ENCODE measurements around the gene IL10. TPM values are rescaled to one million over a fixed set of nuclear protein-coding genes. Genes with fewer than 3 reads are reported as not detected.

IL10 gene
- total and polyA plus RNA-seq, 8 donors = 0.29 to 7.2 (median 1.5) TPM; not detected in 2

- no peak overlapping the region for H3K4me3 ChIP-seq
- no peak overlapping the region for H3K27ac ChIP-seq
- intact Hi-C loops (cut with DNase I; ENCODE audit: low total_unique reads) = no loop called here
- no peaks in the 10 kb centered on the region for H3K27me3 ChIP-seq
- no peaks in the 10 kb centered on the region for H3K36me3 ChIP-seq
- TF ChIP-seq, protein P1, sequence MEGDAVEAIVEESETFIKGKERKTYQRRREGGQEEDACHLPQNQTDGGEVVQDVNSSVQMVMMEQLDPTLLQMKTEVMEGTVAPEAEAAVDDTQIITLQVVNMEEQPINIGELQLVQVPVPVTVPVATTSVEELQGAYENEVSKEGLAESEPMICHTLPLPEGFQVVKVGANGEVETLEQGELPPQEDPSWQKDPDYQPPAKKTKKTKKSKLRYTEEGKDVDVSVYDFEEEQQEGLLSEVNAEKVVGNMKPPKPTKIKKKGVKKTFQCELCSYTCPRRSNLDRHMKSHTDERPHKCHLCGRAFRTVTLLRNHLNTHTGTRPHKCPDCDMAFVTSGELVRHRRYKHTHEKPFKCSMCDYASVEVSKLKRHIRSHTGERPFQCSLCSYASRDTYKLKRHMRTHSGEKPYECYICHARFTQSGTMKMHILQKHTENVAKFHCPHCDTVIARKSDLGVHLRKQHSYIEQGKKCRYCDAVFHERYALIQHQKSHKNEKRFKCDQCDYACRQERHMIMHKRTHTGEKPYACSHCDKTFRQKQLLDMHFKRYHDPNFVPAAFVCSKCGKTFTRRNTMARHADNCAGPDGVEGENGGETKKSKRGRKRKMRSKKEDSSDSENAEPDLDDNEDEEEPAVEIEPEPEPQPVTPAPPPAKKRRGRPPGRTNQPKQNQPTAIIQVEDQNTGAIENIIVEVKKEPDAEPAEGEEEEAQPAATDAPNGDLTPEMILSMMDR (IDR thresholded peaks at IDR 0.05) = no peak
- TF ChIP-seq POLR2AphosphoS5 (IDR thresholded peaks at IDR 0.05) = no peak
- TF ChIP-seq POLR2A (IDR thresholded peaks at IDR 0.05) = no peak
- TF ChIP-seq EP300 (IDR thresholded peaks at IDR 0.05) = no peak
- WGBS, 5 donors = 85 to 91% (median 87%) methylated on average over 3 of the region's 3 CpGs
- H3K9me3 ChIP-seq = peaks cover 0 to 5% (median 2%) of the 10 kb centered on the region in 4 donors
- no peaks in the 10 kb centered on the region for H3K4me1 ChIP-seq
- DNase-seq = no peak
These were observed 19.2 kb downstream of the IL10 start for GRCh38 chr1:206753141-206753540.

DNA sequence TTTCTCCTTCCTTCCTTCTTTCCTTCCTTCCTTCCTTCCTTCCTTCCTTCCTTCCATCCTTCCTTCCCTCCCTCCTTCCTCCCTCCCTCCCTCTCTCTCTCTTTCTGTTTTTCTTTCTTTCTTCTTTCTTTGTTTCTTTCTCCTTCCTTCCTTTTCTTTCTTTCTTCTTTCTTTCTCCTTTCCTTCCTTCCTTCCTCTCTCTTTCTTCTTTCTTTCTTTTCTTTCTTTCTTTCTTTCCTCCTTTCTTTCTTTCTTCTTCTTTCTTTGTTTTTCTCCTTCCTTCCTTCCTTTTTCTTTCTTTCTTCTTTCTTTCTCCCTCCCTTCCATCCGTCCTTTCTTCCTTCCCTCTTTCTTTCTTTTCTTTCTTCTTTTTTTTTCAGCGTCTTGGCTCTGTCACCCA is 19.8 kb downstream of the IL10 start:
- WGBS, 5 donors = 81 to 93% (median 90%) methylated on average over 2 of the region's 2 CpGs
- no peak for TF ChIP-seq EP300 (IDR thresholded peaks at IDR 0.05)
- TF ChIP-seq POLR2AphosphoS5 (IDR thresholded peaks at IDR 0.05) = no peak
- no peak for TF ChIP-seq POLR2A (IDR thresholded peaks at IDR 0.05)
- TF ChIP-seq, protein P1 (IDR thresholded peaks at IDR 0.05) = no peak
- no peaks in the 10 kb centered on the region for H3K36me3 ChIP-seq
- intact Hi-C loops (cut with DNase I; ENCODE audit: low total_unique reads) = no loop called here
- no peak overlapping the region for H3K27ac ChIP-seq
- no peak for DNase-seq
- H3K27me3 ChIP-seq = no peaks in the 10 kb centered on the region
- H3K4me1 ChIP-seq = no peaks in the 10 kb centered on the region
- peaks cover 0 to 5% (median 2%) of the 10 kb centered on the region in 4 donors for H3K9me3 ChIP-seq
- H3K4me3 ChIP-seq = no peak overlapping the region

DNA sequence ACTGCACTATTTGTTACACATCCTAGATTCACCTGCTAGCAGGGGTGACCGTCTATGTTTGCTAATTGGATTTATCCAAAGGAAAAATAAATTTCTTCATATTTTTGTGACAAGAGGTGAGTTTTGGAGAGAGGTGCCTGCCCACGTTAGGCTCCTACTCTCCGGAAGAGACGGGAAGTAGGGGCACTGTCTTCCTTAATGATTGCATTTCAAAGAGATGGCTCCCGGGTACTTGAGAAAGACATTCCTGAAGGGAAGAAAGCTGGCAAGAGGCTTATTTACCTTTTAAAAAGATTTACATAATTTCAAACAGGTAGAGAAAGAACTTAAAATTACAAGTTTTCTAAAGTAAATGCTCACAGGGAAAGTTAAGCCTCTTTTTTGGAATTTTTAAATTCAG is 20.4 kb downstream of the IL10 start:
- 59 to 69% (median 61%) methylated on average over 5 of the region's 5 CpGs for WGBS, 5 donors
- Histone ChIP-seq H3K27ac (no peak overlapping the region), H3K36me3 (no peaks in the 10 kb centered on the region), H3K4me3 (no peak overlapping the region), H3K27me3 (no peaks in the 10 kb centered on the region), H3K9me3 (peaks cover 0 to 5% (median 2%) of the 10 kb centered on the region in 4 donors), H3K4me1 (no peaks in the 10 kb centered on the region)
- intact Hi-C loops (cut with DNase I; ENCODE audit: low total_unique reads) = no loop called here
- no peak for DNase-seq
- no peak for TF ChIP-seq POLR2A (IDR thresholded peaks at IDR 0.05)
- TF ChIP-seq, protein P1 (IDR thresholded peaks at IDR 0.05) = no peak
- no peak for TF ChIP-seq EP300 (IDR thresholded peaks at IDR 0.05)
- TF ChIP-seq POLR2AphosphoS5 (IDR thresholded peaks at IDR 0.05) = no peak

- no peaks in the 10 kb centered on the region for H3K4me1 ChIP-seq
- H3K4me3 ChIP-seq = no peak overlapping the region
- WGBS, 5 donors = 51 to 78% (median 66%) methylated on average over 3 of the region's 3 CpGs
- intact Hi-C loops (cut with DNase I; ENCODE audit: low total_unique reads) = no loop called here
- H3K27me3 ChIP-seq = no peaks in the 10 kb centered on the region
- DNase-seq = no peak
- no peaks in the 10 kb centered on the region for H3K9me3 ChIP-seq
- no peaks in the 10 kb centered on the region for H3K36me3 ChIP-seq
- TF ChIP-seq POLR2A (IDR thresholded peaks at IDR 0.05) = no peak
- no peak for TF ChIP-seq POLR2AphosphoS5 (IDR thresholded peaks at IDR 0.05)
- TF ChIP-seq, protein P1 (IDR thresholded peaks at IDR 0.05) = no peak
- no peak for TF ChIP-seq EP300 (IDR thresholded peaks at IDR 0.05)
- H3K27ac ChIP-seq = no peak overlapping the region
These were observed 23.8 kb downstream of the IL10 start for GRCh38 chr1:206748348-206749030.

All from stomach (tissue), 9 donors.